Lung (tissue), 12 donors: Measurements from ENCODE around the gene G6PC3. TPM values are rescaled to one million over a fixed set of nuclear protein-coding genes. Genes with fewer than 3 reads are reported as not detected.

Source experiments
- ATAC-seq: fragments of 200-7000 bp; cut with Tn5 transposase; one replicate; pipeline ENCODE4 v1.9.1; 2020; ENCODE audit warnings: moderate number of reproducible peaks; ENCODE audit not compliant: insufficient read depth, low FRiP score
- DNase-seq, 3 donors: peaks; one replicate each; pipeline ENCODE4 v3.0.0-alpha.2; 2013 to 2017
- H3K27ac ChIP-seq, 2 donors: one replicate each; pipeline ENCODE4 v1.5.1; 2013; ENCODE audit warnings: mild to moderate bottlenecking in 2 of 2, moderate library complexity in 2 of 2, control low read depth in 1 of 2, inconsistent platforms in 1 of 2, low read depth in 1 of 2, low read length in 1 of 2
- H3K27me3 ChIP-seq, 3 donors: one replicate each; pipeline ENCODE4 v1.5.1; 2013; ENCODE audit warnings: low read length in 2 of 3; ENCODE audit not compliant: control insufficient read depth in 3 of 3, insufficient read depth in 3 of 3
- H3K36me3 ChIP-seq, 4 donors: one replicate each; pipeline ENCODE4 v1.5.1; 2013; ENCODE audit warnings: low read length in 4 of 4, mild to moderate bottlenecking in 1 of 4, moderate library complexity in 1 of 4; ENCODE audit not compliant: control insufficient read depth in 4 of 4, insufficient read depth in 4 of 4
- H3K4me1 ChIP-seq, 5 donors: one replicate each; pipeline ENCODE4 v1.5.1; 2013; ENCODE audit warnings: low read length in 5 of 5, mild to moderate bottlenecking in 2 of 5, moderate library complexity in 1 of 5; ENCODE audit not compliant: control insufficient read depth in 5 of 5, insufficient read depth in 5 of 5
- H3K4me3 ChIP-seq: one replicate; pipeline ENCODE4 v1.5.1; 2013; ENCODE audit warnings: mild to moderate bottlenecking, control low read depth, moderate library complexity
- H3K9ac ChIP-seq, 2 donors: one replicate each; pipeline ENCODE4 v1.5.1; 2013; ENCODE audit warnings: low read length in 2 of 2, control low read depth in 1 of 2; ENCODE audit not compliant: insufficient read depth in 1 of 2
- H3K9me3 ChIP-seq, 4 donors: one replicate each; pipeline ENCODE4 v1.5.1; 2013; ENCODE audit warnings: low read length in 3 of 4, mild to moderate bottlenecking in 1 of 4, moderate library complexity in 1 of 4; ENCODE audit not compliant: control insufficient read depth in 4 of 4, insufficient read depth in 3 of 4
- WGBS, 2 donors: extraction: QIAGEN DNeasy Blood & Tissue Kit; methylation state at CpG; one replicate each; pipeline ENCODE4 v1.1.7; 2013; 5-methylcytosine and 5-hydroxymethylcytosine counted together
- polyA plus RNA-seq, 2 donors: library from polyadenylated mRNA; stranded (reverse); fragments of 200-250 nt; gene quantifications; one replicate each; pipeline ENCODE4 v1.2.1, GENCODE V29; 2013
- total RNA-seq, 2 donors: library from RNA; depleted of rRNA in 1 of 2; stranded (reverse); fragments of >200 nt in 1 of 2; gene quantifications; one replicate each; pipeline ENCODE4 v1.2.1, GENCODE V29; 2014 to 2021
- TF ChIP-seq, protein P1 (sequence below): IDR thresholded peaks from 2 replicates; pipeline ENCODE4 v1.5.1; 2012; ENCODE audit warnings: mild to moderate bottlenecking; ENCODE audit errors: control extremely low read depth, extremely low read depth
- donor health status: control.
- donor health status: control.
- donor health status: Bipolar disorder and iron deficiency.
- donor health status: healthy.
- donor health status: DM: yes; HTN: yes; CAD: no.

The G6PC3 gene
- total and polyA plus RNA-seq, 4 donors = 21.2 to 87.4 (median 79.7) TPM

DNA sequence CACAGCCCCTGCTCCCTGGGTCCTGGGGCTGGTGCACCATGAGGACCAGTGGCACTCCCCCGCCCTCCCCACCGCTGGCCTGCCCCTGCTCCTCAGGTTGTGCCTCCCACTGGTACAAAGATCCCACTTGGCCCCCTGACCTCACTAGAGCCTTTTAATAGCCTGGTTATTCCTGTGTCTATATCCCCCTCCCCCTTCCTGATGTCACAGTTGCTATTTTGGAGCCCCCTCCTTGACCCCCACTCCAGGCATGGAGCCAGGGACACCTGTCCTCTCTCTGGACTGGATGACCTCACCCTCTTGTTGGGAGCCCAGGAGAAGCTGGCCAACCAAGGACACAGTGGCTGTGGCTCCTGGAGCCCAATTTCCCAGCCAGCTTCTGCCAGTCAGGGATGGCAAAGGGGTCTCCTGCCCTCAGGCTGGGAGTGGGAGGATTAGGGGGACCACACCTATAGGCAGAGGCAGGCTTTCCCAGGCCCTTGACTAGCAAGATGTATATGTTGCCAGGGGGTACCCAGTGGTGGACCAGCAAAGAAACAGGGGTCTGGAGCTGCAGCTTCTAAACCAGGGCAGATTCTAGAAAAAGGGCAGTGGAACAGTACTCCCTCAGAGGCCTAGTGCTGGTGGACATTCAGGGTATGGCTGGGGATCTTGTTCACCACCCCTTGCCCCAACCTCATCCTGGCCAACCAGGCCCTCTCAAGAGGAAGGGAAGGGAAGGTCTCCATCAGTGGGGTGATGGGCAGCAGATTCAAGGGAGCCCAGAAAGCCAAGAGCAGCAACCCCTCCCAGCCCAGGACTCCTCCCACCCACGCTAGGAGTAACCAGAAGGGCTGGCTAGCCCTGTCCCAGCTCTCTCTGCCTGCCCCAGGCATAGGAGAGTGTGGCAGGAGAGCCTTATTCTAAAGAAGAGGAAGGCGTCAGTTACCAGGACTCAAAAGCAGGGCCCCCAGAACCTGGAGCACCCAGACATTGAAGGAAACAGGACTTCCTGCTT, 42.0 kb downstream of the G6PC3 start:
- no peak overlapping the region for H3K4me3 ChIP-seq
- ATAC-seq (no peak), DNase-seq (no peak)
- H3K9ac ChIP-seq = no peak overlapping the region
- H3K36me3 ChIP-seq = peaks cover 0 to 29% (median 5%) of the 10 kb centered on the region in 4 donors
- no peaks in the 10 kb centered on the region for H3K27me3 ChIP-seq
- peaks cover 13 to 60% (median 38%) of the 10 kb centered on the region in 5 donors for H3K4me1 ChIP-seq
- H3K27ac ChIP-seq = peak overlapping the region; percentile 21 to 88
- 73 to 79% methylated on average over 4 of the region's 4 CpGs for WGBS, 2 donors
- H3K9me3 ChIP-seq = no peaks in the 10 kb centered on the region
- TF ChIP-seq, protein P1, sequence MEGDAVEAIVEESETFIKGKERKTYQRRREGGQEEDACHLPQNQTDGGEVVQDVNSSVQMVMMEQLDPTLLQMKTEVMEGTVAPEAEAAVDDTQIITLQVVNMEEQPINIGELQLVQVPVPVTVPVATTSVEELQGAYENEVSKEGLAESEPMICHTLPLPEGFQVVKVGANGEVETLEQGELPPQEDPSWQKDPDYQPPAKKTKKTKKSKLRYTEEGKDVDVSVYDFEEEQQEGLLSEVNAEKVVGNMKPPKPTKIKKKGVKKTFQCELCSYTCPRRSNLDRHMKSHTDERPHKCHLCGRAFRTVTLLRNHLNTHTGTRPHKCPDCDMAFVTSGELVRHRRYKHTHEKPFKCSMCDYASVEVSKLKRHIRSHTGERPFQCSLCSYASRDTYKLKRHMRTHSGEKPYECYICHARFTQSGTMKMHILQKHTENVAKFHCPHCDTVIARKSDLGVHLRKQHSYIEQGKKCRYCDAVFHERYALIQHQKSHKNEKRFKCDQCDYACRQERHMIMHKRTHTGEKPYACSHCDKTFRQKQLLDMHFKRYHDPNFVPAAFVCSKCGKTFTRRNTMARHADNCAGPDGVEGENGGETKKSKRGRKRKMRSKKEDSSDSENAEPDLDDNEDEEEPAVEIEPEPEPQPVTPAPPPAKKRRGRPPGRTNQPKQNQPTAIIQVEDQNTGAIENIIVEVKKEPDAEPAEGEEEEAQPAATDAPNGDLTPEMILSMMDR = no peak

DNA sequence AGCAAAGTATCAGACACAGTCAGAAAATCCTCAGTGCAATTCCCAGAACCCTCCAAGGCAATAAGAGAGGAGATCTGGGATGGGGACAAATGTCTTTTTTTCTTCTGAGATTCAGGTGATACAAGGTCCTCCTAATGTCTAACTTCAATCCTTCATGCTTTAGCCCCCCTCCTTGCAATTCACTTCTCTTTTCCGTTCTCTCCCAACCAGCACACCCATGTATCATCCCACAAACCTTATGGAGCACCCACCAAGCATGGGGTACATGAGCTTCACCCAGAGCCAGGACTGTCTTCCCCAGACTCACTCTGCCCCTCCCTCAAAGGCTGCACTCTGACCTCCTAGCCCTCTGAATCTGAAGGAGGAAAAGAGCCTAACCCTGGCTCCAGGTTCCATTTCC, 42.8 kb downstream of the G6PC3 start:
- TF ChIP-seq, protein P1 = no peak
- WGBS, 2 donors = 53 to 71% methylated on average over 1 of the region's 1 CpG

DNA sequence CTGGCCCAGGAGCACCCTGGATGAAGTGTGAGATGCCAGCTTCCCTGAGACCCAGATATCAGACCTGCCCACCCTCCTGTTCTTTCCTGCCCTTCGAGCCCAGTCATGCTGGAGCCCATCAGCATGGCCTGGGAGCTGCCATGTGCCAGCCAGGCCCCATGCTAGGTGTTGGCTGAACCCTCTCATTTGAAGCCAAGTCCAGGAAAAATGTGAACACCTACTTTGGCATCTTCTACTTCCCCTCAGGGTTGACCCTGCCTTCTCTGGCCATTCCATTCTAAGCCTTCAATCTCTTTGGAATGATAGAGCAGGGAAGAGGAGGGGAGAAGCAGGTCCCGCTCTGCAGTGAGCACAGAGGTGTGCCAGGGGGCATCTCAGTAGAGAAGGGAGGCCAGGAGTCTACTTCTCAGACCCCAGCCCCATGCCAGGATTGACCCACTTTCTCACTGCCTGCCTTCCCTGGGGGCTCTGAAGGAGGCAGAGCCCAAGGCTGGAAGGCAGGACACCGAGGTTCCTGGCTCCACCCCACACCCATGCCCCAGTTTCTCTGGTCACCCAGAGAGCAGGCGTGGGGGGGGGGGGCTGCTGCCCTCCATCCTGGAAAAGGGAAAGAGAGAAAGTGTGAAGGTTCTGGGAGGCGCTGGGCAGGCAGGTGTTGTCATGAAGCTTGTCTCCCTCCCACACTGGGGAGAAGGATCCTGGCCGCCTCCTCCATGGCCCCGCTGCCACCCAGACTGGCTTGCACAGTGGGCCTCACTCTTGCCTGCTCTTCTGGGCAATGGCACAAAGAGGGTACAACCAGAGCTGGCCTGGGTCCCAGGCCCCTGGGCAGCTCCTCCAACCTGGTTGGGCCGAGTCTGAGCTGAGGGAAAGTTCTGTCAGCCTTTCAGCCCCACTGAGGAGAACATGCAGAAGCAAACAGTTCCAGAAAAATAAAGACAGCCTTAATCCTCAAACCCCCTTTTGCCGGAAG, 43.6 kb downstream of the G6PC3 start:
- no peak overlapping the region for H3K4me3 ChIP-seq
- 92 to 93% methylated on average over 9 of the region's 9 CpGs for WGBS, 2 donors

More for the DNA sequence above, 42.8 kb downstream of the G6PC3 start:
- H3K4me1 ChIP-seq = peaks cover 13 to 52% (median 31%) of the 10 kb centered on the region in 5 donors
- DNase-seq (no peak), ATAC-seq (no peak)
- H3K9ac ChIP-seq = no peak overlapping the region
- peaks cover 0 to 30% (median 5%) of the 10 kb centered on the region in 4 donors for H3K36me3 ChIP-seq
- peak overlapping the region in 1 of 2 donors; percentile 88 for H3K27ac ChIP-seq
- no peaks in the 10 kb centered on the region for H3K9me3 ChIP-seq
- no peaks in the 10 kb centered on the region for H3K27me3 ChIP-seq
- no peak overlapping the region for H3K4me3 ChIP-seq

More for the DNA sequence above, 43.6 kb downstream of the G6PC3 start:
- Histone ChIP-seq H3K27ac (no peak overlapping the region), H3K27me3 (no peaks in the 10 kb centered on the region), H3K9me3 (no peaks in the 10 kb centered on the region), H3K36me3 (peaks cover 0 to 30% (median 4%) of the 10 kb centered on the region in 4 donors), H3K4me1 (peaks cover 13 to 44% (median 33%) of the 10 kb centered on the region in 5 donors), H3K9ac (no peak overlapping the region)
- TF ChIP-seq, protein P1 = no peak
- no peak for DNase-seq
- ATAC-seq = no peak
